Stimulated activated CD4-positive, alpha-beta T cell treated with anti-CD3 and anti-CD28 coated beads, TNF-alpha, amount 100 ng/mL, for 48 hours (primary cell): ENCODE data around the gene GCFC2.
A peak's percentile ranks its signal among the peaks of the same experiment; 100 is the strongest.
"Not testable (repeated sequence)": the region's sequence is repeated elsewhere in the genome, so short reads cannot be mapped to it uniquely, and the experiment has no call there.

Experiments
- DNase-seq, 3 donors: peaks; one replicate each; pipeline ENCODE4 v3.0.0-alpha.2; 2020; ENCODE audit warnings: low read depth in 3 of 3

GCFC2 gene

GRCh38 chr2:75679556-75679955, 31.2 kb downstream of the GCFC2 start:
- DNase-seq = no peak

DNA sequence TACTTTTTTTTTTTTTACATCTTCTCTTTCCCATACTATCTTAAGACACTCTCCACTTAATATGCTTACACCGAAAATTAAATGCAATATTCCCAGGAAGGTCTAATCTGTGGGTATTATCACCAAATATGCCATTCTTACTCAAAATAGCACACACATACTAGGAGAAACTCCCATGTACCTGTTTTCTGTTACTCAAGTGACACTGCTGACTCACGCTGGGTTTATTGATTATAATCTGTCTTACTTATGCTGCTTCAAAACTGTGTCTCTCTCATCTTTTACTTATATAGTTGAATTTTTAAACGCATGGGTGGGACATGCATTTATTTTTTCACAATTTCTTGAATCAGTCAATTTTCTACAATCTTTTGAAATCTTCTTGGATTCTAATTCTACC, 34.3 kb downstream of the GCFC2 start:
- DNase-seq = no peak

DNA sequence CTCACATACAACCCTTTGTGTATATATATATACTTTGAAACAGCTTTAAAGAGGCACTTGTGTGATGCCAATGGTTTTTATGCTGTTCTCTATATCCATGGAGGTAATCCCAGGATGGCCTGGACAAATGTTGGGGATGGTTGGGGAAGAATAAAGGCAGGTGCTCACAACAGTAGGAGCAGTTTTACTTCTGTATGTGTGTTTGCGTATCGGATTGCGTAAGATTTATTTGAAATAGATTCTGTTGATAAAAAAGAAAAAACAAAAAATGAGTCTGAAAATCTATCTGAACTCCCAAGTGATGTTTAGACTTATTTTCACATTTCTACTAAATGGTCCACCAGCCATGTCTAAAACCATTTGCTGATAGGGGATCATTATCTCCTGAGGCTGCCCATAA, 34.8 kb downstream of the GCFC2 start:
- DNase-seq = no peak

DNA sequence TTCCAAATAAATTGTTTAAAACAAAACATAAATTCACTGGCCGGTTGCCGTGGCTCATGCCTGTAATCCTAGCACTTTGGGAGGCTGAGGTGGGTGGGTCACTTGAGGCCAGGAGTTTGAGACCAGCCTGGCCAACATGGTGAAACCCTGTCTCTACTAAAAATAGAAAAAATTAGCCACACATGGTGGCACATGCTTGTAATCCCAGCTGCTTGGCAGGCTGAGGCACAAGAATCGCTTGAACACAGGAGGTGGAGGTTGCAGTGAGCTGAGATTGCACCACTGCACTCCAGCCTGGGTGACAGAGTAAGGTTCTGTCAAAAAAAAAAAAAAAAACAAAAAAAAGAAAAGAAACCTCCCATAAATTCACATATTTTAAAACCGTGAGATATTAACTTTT, 35.3 kb downstream of the GCFC2 start:
- DNase-seq = not testable (repeated sequence)

GRCh38 chr2:75667884-75668283, 42.8 kb downstream of the GCFC2 start:
- DNase-seq = no peak

DNA sequence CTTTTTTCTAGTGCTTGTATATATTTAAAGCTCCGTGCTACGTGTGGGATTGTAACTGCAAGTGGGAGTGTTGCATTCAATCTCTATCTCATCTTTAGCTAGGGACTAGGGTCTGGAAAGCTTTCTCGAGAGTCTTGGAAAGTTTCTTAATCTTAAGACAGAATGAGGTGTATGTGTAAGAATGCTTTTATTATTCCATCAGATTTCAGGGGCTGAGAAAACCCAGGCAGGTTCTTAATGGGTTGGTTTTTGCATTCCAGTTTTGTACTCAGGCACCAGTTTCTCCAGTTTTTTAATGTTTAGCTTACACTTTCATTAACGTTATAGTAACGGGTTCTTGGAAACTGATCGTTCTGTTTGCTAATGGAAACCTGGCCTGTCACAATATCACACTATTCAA, 43.8 kb downstream of the GCFC2 start:
- no peak for DNase-seq

DNA sequence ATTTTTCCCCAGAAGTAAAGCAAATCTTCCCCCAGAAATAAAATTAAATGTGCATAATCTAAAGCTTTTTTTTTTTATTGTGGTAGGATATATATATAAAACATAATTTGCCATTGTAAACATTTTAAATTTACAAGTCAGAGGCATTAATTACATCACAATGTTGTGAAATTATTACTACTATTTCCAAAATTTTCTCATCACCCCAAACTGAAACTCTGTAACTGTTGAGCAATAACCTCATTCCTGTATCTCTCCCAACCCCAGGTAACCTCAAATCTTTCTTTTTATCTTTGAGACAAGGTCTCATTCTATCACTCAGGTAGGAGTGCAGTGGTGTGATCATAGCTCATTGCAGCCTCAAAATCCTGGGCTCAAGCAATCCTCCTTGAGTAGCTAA, 52.9 kb downstream of the GCFC2 start:
- no peak for DNase-seq

DNA sequence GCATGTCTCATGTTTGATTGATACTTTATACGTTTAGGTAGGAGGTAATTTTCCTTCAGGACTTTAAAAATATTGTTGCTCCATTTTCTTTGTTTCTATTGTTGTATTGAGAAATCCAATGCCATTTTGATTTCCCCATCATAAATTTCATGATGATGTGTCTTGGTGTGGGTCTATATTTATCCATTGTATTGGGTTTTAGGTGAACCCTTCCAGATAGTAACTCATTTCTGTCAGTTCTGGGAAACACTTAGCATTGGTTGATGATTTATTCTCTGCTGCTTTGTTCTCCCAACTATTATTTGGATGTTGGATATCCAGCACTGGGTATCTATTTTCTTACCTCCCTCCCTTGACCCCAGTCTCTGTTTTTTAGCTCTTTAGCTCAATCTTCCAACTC, 54.2 kb downstream of the GCFC2 start:
- DNase-seq = no peak

- DNase-seq = no peak
Measured at GRCh38 chr2:75655861-75656260, 54.9 kb downstream of the GCFC2 start.

DNA sequence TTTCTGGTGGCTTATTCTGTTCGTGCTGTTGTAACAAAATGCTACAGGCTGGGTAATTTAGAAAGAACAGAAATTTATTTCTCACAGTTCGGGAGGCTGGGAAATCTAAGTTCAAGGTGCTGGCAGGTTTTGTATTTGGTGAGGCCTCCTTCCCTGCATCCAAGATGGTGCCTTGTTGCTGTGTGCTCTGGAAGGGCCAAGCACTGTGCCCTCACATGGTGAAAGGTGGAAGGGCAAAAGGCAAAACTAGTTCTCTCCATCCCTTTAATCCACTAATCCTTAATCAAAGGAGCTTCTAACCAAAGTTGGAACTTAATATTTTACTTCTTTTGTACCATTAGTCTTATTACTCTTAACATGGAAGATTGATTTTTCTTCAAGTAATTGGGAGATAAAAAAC, 56.7 kb downstream of the GCFC2 start:
- no peak for DNase-seq

GRCh38 chr2:75647771-75648170, 62.9 kb downstream of the GCFC2 start:
- no peak for DNase-seq

- peak; percentile 53 to 67 (median 61) for DNase-seq
Measured at GRCh38 chr2:75646583-75647425, 63.9 kb downstream of the GCFC2 start, which contains the start of gene MRPL19. Gene MRPL19, plus strand, starts transcription at chr2:75646783. Its CDS starts 25 bp downstream, at chr2:75646808.

GRCh38 chr2:75646090-75646582, 64.6 kb downstream of the GCFC2 start:
- DNase-seq = no peak

GRCh38 chr2:75645643-75646042, 65.1 kb downstream of the GCFC2 start:
- no peak for DNase-seq

DNA sequence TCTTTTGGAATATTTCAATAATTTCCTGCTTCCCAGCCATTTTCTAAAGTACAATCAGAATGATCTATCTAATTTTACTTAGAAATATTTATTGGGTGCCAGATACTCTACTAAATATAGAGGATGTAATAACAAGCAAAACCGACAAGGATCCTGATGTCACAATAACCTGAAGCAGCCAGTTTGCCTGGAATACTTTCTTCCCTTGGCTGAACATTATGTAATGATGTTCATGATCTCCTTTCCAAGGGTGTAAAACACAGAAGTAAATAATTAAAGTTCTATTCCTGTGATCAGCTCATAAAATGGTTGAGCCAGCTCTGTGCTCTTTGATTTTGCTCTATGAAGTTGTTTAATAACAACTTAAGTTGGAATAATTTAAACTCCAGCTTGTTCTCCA, 66.7 kb downstream of the GCFC2 start:
- no peak for DNase-seq

DNA sequence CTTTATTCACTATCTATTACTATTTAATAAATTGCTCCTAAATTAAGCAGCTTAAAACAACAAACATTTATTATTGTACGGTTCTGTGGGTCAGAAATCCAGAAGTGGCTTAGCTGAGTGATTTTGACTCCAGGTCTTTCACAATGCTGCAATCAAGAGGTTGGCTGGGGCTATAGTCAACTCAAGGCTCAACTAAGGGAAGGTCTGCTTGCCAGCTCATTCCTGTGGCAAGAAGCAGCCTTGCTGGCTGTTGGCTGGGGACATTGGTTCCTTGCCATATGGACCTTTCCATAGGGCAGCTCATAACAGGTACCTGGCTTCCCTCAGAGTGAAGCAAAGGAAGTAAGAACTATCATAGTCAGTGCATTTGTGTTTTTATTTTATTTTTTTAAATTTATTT, 69.1 kb downstream of the GCFC2 start:
- no peak for DNase-seq

DNA sequence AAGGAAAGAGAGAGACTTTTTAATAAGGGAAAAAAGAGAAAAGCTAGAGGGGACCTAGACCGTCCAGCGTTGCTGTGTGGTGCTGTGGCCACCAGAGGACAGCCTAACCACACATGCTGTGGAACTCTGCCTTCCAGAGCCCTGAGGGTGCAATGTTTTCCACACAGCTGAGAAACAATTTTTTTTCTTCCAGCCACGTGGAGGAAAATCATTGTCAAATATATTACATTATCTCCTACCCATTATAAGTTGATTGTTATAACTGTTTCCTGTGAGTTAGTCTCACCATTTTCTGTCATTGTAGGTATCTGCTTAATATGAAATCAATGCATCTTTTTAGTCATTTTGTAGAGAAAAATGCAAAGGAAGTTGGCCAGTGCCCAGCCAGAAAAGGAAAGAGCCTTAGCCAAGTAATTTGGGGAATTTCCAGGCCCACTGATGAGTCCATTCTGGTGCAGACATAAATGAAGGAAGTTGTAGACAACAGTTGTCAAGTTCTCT, 70.0 kb downstream of the GCFC2 start:
- peak; percentile 23 to 44 (median 40) for DNase-seq

DNA sequence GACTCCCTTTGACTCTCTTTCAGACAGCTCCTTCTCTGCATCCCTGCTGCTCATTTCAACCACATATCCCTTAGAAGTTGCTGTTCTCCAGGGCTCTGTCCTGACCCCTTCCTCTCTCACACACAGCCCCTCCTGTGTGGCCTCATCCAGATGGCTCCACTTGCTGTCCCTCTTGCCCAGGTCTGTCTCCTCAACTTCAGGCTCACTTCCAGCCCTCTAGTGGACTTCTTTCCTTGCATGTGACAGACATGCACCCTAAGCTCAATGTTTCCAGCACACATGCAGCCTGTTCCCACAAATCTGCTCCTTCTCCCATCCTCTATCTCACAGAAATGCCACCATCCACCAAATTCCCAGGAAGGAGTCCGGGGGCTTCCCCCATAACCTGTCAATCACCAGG, 73.1 kb downstream of the GCFC2 start:
- DNase-seq = no peak

- DNase-seq = no peak
Measured at GRCh38 chr2:75634945-75635344, 75.8 kb downstream of the GCFC2 start.

- no peak for DNase-seq
Measured at GRCh38 chr2:75633620-75634019, 77.1 kb downstream of the GCFC2 start.

DNA sequence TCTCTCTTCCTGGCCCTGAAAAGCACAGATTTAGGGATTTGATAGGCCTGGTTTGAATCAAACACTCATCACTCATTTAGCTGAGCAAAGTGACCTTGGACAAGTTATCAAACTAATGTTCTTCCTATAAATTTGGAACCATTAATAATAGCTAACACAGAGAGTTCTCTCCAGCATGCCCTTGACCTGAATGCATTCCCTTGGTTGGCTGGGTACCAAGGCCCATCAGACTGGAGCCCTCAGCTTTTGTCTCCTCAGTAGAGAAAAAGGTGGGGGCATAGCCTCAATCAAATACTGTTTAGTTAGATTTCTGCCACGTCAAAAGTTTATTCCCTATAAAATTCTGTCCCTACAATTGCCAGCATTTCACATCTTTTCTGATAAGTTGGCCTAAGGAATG, 77.9 kb downstream of the GCFC2 start:
- DNase-seq = no peak

DNA sequence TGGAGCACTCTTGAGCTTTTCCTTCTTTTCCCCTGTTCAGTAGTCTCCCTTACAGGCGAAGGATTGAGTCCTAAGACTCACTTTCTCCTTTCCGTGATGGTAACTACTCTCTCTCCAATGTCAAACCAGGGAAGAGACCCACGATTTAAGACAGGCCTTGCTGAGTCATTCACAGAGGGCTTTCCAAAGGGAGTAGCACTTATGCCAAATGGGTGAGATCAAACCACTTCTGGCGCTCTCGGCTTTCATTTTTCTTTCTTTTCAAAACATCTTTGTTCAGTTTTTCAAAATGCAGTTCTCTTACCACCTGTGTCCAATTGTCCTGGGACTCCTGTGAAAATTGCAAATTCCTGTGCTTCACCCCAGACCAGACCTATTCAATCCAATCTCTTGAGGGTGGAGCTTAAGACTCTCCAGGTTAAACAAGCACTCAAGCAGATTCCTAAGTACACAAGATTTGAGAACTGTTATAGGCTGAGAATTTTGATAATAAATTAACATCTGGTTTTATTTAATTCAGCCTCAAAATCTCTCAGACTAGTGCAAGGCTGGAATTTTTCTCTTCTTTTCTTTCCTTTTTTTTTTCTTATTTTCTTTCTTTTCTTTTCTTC, 78.5 kb downstream of the GCFC2 start:
- no peak for DNase-seq

DNA sequence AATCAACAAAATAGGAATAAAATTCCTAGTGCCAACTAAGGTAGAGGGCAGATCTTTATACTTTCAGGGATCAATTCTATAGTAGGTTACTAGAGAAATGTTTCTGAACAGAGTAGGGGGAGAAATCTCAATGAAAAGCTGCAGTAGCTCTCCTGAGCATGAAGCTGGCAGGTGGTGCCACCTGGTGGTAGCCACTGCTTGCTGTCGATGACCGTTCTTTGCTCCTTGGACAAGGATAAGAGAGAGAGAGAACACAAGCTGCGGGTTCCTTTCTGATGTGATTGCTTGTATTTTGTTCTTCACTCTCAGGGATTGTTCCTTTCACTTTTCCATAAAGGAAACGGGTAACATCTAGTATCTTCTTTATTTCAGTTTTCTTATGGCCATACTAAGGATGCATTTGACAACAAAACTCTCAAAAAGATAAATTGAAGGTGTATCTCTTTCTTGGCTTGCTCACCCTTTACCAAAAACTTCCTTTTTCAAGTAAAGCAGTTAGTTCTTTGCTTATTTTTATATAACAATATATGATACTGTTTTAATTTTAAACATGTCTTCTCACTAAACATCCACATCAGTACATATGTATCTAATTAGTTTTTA, 82.7 kb downstream of the GCFC2 start:
- peak; percentile 20 to 54 (median 46) for DNase-seq
